Osteoblast (primary cell): ENCODE measurements around the gene PKD1L1. TPM values are rescaled to one million over a fixed set of nuclear protein-coding genes. Genes with fewer than 3 reads are reported as not detected.

Source experiments
- DNase-seq: peaks from one replicate; pipeline ENCODE4 v3.0.0; 2011; ENCODE audit warnings: low spot score, mixed read lengths; ENCODE audit not compliant: insufficient read length; ENCODE audit errors: missing footprints
- H2AFZ ChIP-seq: 2 replicates; pipeline ENCODE4 v1.6.0; 2011; ENCODE audit warnings: mild to moderate bottlenecking, low read length
- H3K27ac ChIP-seq: 2 replicates; pipeline ENCODE4 v1.5.1; 2011; ENCODE audit warnings: mild to moderate bottlenecking, low read depth, low read length, moderate library complexity
- H3K27me3 ChIP-seq: 2 replicates; pipeline ENCODE4 v1.6.0; 2012; ENCODE audit warnings: mild to moderate bottlenecking, control low read depth, inconsistent platforms, low read length, moderate library complexity; ENCODE audit not compliant: insufficient read depth
- H3K36me3 ChIP-seq: 2 replicates; pipeline ENCODE4 v1.5.1; 2011; ENCODE audit warnings: mild to moderate bottlenecking, low read length, control low read depth, moderate library complexity; ENCODE audit not compliant: insufficient read depth
- H3K4me1 ChIP-seq: 2 replicates; pipeline ENCODE4 v1.5.1; 2011; ENCODE audit warnings: mild to moderate bottlenecking, low read length, control low read depth, moderate library complexity; ENCODE audit not compliant: insufficient read depth
- H3K4me2 ChIP-seq: 2 replicates; pipeline ENCODE4 v1.6.0; 2011; ENCODE audit warnings: mild to moderate bottlenecking, low read length; ENCODE audit not compliant: insufficient read depth
- H3K4me3 ChIP-seq: fragments of 200-600 bp; sonication (generic); 3 replicates; pipeline ENCODE4 v1.5.1; 2012; ENCODE audit warnings: mild to moderate bottlenecking, low read length, inconsistent platforms; ENCODE audit not compliant: insufficient read depth
- H3K79me2 ChIP-seq: 2 replicates; pipeline ENCODE4 v1.6.0; 2012; ENCODE audit warnings: mild to moderate bottlenecking, low read length, control low read depth, inconsistent platforms; ENCODE audit not compliant: insufficient read depth
- H3K9me3 ChIP-seq: 2 replicates; pipeline ENCODE4 v1.5.1; 2011; ENCODE audit warnings: low read depth, low read length, control low read depth
- H4K20me1 ChIP-seq: 2 replicates; pipeline ENCODE4 v1.6.0; 2012; ENCODE audit warnings: mild to moderate bottlenecking, low read length, control low read depth; ENCODE audit not compliant: insufficient read depth
- total RNA-seq: library from RNA; depleted of rRNA; stranded (reverse); fragments of >200 nt; gene quantifications from 2 replicates; pipeline ENCODE4 v1.2.3, GENCODE V29; 2012
- TF ChIP-seq, protein P1 (sequence below): IDR thresholded peaks from 2 replicates; pipeline ENCODE4 v1.5.1; 2011; ENCODE audit warnings: mild to moderate bottlenecking, low read depth, low read length, moderate library complexity; ENCODE audit errors: extremely low read depth

The PKD1L1 gene
- total RNA-seq, 1 donor = under 0.01 TPM

GRCh38 chr7:47902013-47902412 lies 46.3 kb downstream of the PKD1L1 start:
- peak overlapping the region; percentile 4 for H3K4me2 ChIP-seq
- H2AFZ ChIP-seq = no peak overlapping the region
- no peaks in the 10 kb centered on the region for H3K9me3 ChIP-seq
- H3K4me3 ChIP-seq = no peak overlapping the region
- no peaks in the 10 kb centered on the region for H3K36me3 ChIP-seq
- TF ChIP-seq, protein P1, sequence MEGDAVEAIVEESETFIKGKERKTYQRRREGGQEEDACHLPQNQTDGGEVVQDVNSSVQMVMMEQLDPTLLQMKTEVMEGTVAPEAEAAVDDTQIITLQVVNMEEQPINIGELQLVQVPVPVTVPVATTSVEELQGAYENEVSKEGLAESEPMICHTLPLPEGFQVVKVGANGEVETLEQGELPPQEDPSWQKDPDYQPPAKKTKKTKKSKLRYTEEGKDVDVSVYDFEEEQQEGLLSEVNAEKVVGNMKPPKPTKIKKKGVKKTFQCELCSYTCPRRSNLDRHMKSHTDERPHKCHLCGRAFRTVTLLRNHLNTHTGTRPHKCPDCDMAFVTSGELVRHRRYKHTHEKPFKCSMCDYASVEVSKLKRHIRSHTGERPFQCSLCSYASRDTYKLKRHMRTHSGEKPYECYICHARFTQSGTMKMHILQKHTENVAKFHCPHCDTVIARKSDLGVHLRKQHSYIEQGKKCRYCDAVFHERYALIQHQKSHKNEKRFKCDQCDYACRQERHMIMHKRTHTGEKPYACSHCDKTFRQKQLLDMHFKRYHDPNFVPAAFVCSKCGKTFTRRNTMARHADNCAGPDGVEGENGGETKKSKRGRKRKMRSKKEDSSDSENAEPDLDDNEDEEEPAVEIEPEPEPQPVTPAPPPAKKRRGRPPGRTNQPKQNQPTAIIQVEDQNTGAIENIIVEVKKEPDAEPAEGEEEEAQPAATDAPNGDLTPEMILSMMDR = no peak
- H4K20me1 ChIP-seq = no peaks in the 10 kb centered on the region
- H3K79me2 ChIP-seq = no peaks in the 10 kb centered on the region
- peaks cover 13% of the 10 kb centered on the region for H3K4me1 ChIP-seq
- no peak for DNase-seq
- no peaks in the 10 kb centered on the region for H3K27me3 ChIP-seq
- no peak overlapping the region for H3K27ac ChIP-seq

GRCh38 chr7:47901542-47901941 lies 46.7 kb downstream of the PKD1L1 start:
- Histone ChIP-seq H3K79me2 (no peaks in the 10 kb centered on the region), H2AFZ (no peak overlapping the region), H3K4me1 (peaks cover 13% of the 10 kb centered on the region), H3K36me3 (no peaks in the 10 kb centered on the region), H3K27ac (no peak overlapping the region), H3K27me3 (no peaks in the 10 kb centered on the region), H3K4me2 (peak overlapping the region; percentile 4), H4K20me1 (no peaks in the 10 kb centered on the region), H3K9me3 (no peaks in the 10 kb centered on the region), H3K4me3 (no peak overlapping the region)
- TF ChIP-seq, protein P1 = no peak
- DNase-seq = peak; percentile 88

- no peak overlapping the region for H3K27ac ChIP-seq
- no peaks in the 10 kb centered on the region for H3K79me2 ChIP-seq
- no peaks in the 10 kb centered on the region for H4K20me1 ChIP-seq
- no peaks in the 10 kb centered on the region for H3K27me3 ChIP-seq
- TF ChIP-seq, protein P1 = no peak
- DNase-seq = no peak
- H3K36me3 ChIP-seq = no peaks in the 10 kb centered on the region
- H3K9me3 ChIP-seq = no peaks in the 10 kb centered on the region
- peaks cover 13% of the 10 kb centered on the region for H3K4me1 ChIP-seq
- H3K4me2 ChIP-seq = no peak overlapping the region
- H3K4me3 ChIP-seq = no peak overlapping the region
- no peak overlapping the region for H2AFZ ChIP-seq
These were observed 50.4 kb downstream of the PKD1L1 start for GRCh38 chr7:47897831-47898230.

DNA sequence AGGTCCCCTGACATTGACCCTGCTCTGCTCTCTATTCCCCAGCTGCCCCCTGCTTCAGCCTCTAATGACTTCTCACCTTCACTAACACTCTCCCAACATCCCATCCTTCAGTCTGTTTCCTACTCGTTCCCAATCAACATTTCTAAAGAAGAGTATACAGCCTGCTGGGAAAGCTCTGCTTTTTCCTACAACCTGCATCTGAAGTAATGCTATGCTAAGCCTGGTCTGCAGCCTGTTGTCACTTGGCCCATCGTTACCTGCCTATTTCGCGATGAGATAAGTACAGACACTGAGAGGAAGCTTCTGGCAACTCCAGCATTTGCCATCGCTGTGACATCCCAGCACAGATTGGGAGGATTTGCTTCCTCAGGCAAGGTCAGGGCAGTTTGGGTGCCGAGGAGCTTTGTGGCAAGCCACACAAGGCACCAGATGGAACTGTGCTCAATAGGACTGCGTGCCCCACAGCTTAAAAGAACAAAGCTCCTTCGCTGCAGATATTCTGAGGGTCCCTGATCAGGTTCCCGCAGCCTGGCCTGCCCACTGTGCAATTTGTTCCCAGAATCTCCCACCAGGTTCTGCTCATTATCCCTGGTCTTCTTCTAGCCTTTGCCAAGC lies 51.4 kb downstream of the PKD1L1 start:
- Histone ChIP-seq H3K36me3 (no peaks in the 10 kb centered on the region), H2AFZ (no peak overlapping the region), H3K9me3 (no peaks in the 10 kb centered on the region), H4K20me1 (no peaks in the 10 kb centered on the region), H3K4me1 (peaks cover 7% of the 10 kb centered on the region), H3K27ac (no peak overlapping the region), H3K4me3 (no peak overlapping the region), H3K27me3 (no peaks in the 10 kb centered on the region), H3K79me2 (no peaks in the 10 kb centered on the region), H3K4me2 (no peak overlapping the region)
- TF ChIP-seq, protein P1 = no peak
- no peak for DNase-seq
